Osteoblast (primary cell): ENCODE measurements around the gene PTMS. TPM values are rescaled to one million over a fixed set of nuclear protein-coding genes. Genes with fewer than 3 reads are reported as not detected.

Experiments used
- DNase-seq: peaks from one replicate; pipeline ENCODE4 v3.0.0; 2011; ENCODE audit warnings: low spot score, mixed read lengths; ENCODE audit not compliant: insufficient read length; ENCODE audit errors: missing footprints
- H2AFZ ChIP-seq: 2 replicates; pipeline ENCODE4 v1.6.0; 2011; ENCODE audit warnings: mild to moderate bottlenecking, low read length
- H3K27ac ChIP-seq: 2 replicates; pipeline ENCODE4 v1.5.1; 2011; ENCODE audit warnings: mild to moderate bottlenecking, low read depth, low read length, moderate library complexity
- H3K27me3 ChIP-seq: 2 replicates; pipeline ENCODE4 v1.6.0; 2012; ENCODE audit warnings: mild to moderate bottlenecking, control low read depth, inconsistent platforms, low read length, moderate library complexity; ENCODE audit not compliant: insufficient read depth
- H3K36me3 ChIP-seq: 2 replicates; pipeline ENCODE4 v1.5.1; 2011; ENCODE audit warnings: mild to moderate bottlenecking, low read length, control low read depth, moderate library complexity; ENCODE audit not compliant: insufficient read depth
- H3K4me1 ChIP-seq: 2 replicates; pipeline ENCODE4 v1.5.1; 2011; ENCODE audit warnings: mild to moderate bottlenecking, low read length, control low read depth, moderate library complexity; ENCODE audit not compliant: insufficient read depth
- H3K4me2 ChIP-seq: 2 replicates; pipeline ENCODE4 v1.6.0; 2011; ENCODE audit warnings: mild to moderate bottlenecking, low read length; ENCODE audit not compliant: insufficient read depth
- H3K4me3 ChIP-seq: fragments of 200-600 bp; sonication (generic); 3 replicates; pipeline ENCODE4 v1.5.1; 2012; ENCODE audit warnings: mild to moderate bottlenecking, low read length, inconsistent platforms; ENCODE audit not compliant: insufficient read depth
- H3K79me2 ChIP-seq: 2 replicates; pipeline ENCODE4 v1.6.0; 2012; ENCODE audit warnings: mild to moderate bottlenecking, low read length, control low read depth, inconsistent platforms; ENCODE audit not compliant: insufficient read depth
- H3K9me3 ChIP-seq: 2 replicates; pipeline ENCODE4 v1.5.1; 2011; ENCODE audit warnings: low read depth, low read length, control low read depth
- H4K20me1 ChIP-seq: 2 replicates; pipeline ENCODE4 v1.6.0; 2012; ENCODE audit warnings: mild to moderate bottlenecking, low read length, control low read depth; ENCODE audit not compliant: insufficient read depth
- total RNA-seq: library from RNA; depleted of rRNA; stranded (reverse); fragments of >200 nt; gene quantifications from 2 replicates; pipeline ENCODE4 v1.2.3, GENCODE V29; 2012
- TF ChIP-seq, protein P1 (sequence below): IDR thresholded peaks from 2 replicates; pipeline ENCODE4 v1.5.1; 2011; ENCODE audit warnings: mild to moderate bottlenecking, low read depth, low read length, moderate library complexity; ENCODE audit errors: extremely low read depth

Gene PTMS
- total RNA-seq, 1 donor: 72.7 TPM

DNA sequence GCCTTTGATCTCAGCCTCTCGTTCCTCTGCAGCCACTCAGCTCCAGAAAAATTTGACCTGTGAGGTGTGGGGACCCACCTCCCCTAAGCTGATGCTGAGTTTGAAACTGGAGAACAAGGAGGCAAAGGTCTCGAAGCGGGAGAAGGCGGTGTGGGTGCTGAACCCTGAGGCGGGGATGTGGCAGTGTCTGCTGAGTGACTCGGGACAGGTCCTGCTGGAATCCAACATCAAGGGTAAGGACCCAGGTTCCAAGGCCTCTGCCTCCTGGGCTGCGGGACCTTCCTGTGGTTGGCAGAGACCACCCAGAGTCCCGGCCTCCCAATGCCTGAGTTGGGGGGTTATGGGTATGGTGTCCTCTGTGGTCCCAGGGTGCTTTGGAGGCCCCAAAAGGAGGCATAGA lies 50.9 kb downstream of the PTMS start:
- Histone ChIP-seq H3K79me2 (no peaks in the 10 kb centered on the region), H4K20me1 (peaks cover 6% of the 10 kb centered on the region), H3K4me2 (no peak overlapping the region), H2AFZ (no peak overlapping the region), H3K27ac (no peak overlapping the region), H3K36me3 (no peaks in the 10 kb centered on the region), H3K4me1 (peaks cover 5% of the 10 kb centered on the region), H3K27me3 (peaks cover 6% of the 10 kb centered on the region), H3K4me3 (no peak overlapping the region), H3K9me3 (no peaks in the 10 kb centered on the region)
- DNase-seq: peak; percentile 34
- TF ChIP-seq, protein P1, sequence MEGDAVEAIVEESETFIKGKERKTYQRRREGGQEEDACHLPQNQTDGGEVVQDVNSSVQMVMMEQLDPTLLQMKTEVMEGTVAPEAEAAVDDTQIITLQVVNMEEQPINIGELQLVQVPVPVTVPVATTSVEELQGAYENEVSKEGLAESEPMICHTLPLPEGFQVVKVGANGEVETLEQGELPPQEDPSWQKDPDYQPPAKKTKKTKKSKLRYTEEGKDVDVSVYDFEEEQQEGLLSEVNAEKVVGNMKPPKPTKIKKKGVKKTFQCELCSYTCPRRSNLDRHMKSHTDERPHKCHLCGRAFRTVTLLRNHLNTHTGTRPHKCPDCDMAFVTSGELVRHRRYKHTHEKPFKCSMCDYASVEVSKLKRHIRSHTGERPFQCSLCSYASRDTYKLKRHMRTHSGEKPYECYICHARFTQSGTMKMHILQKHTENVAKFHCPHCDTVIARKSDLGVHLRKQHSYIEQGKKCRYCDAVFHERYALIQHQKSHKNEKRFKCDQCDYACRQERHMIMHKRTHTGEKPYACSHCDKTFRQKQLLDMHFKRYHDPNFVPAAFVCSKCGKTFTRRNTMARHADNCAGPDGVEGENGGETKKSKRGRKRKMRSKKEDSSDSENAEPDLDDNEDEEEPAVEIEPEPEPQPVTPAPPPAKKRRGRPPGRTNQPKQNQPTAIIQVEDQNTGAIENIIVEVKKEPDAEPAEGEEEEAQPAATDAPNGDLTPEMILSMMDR: no peak

DNA sequence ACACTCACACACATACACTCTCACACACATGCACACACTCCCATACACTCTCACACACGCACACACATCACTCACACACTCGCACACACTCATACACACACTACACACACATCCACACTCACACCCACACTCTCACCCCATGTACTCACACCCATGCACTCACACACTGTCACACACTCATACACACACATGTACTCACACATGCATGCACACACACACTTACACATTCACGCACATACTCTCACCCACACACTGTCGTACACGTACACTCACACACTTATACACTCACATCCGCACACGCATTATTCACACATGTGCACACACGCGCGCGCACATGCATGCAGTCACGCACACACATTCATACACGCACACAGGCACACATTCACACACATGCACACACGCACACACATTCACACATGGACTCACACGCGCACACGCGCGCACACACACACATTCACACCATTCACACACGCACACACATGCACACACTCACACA lies 51.5 kb downstream of the PTMS start:
- Histone ChIP-seq H3K27ac (no peak overlapping the region), H3K4me3 (no peak overlapping the region), H4K20me1 (peaks cover 6% of the 10 kb centered on the region), H3K4me1 (peaks cover 5% of the 10 kb centered on the region), H3K36me3 (no peaks in the 10 kb centered on the region), H3K4me2 (no peak overlapping the region), H3K79me2 (no peaks in the 10 kb centered on the region), H3K27me3 (peaks cover 11% of the 10 kb centered on the region), H2AFZ (no peak overlapping the region), H3K9me3 (no peaks in the 10 kb centered on the region)
- TF ChIP-seq, protein P1: no peak
- DNase-seq: no peak

DNA sequence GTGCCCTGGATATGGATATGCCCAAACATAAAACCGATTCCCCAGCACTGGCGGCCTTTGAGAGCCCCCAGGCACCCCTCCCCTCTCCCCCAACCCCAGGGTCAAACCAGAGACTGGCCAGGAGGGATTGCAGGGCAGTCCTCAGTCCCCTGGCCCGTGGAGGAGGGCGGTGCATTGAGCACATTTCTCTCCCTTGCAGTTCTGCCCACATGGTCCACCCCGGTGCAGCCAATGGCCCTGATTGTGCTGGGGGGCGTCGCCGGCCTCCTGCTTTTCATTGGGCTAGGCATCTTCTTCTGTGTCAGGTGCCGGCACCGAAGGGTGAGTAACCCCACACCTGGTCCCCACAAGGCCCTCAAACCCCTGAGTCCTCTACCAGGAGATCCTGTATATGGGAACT lies 52.1 kb downstream of the PTMS start:
- Histone ChIP-seq H3K4me3 (no peak overlapping the region), H3K4me2 (no peak overlapping the region), H3K27ac (no peak overlapping the region), H3K9me3 (no peaks in the 10 kb centered on the region), H3K4me1 (peaks cover 5% of the 10 kb centered on the region), H3K79me2 (no peaks in the 10 kb centered on the region), H3K36me3 (no peaks in the 10 kb centered on the region), H3K27me3 (peaks cover 16% of the 10 kb centered on the region), H4K20me1 (peaks cover 9% of the 10 kb centered on the region), H2AFZ (no peak overlapping the region)
- DNase-seq: peak; percentile 54
- TF ChIP-seq, protein P1: no peak

DNA sequence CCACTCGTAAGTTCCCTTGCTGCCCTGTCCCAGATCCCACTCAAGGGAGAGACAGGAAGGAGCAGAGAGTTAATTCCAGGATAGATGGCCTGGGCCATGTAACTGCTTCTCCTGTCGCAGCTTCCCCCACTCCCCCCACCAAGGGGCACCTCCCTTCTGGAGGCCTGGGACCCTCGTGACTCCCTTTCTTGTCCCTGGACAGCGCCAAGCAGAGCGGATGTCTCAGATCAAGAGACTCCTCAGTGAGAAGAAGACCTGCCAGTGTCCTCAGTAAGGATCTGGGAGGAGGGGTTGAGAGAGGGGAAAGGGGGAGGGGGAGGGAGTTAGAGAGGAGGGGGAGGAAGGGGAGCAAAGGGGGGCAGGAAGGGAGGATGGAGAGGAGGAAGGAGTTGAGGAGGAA lies 52.5 kb downstream of the PTMS start:
- no peaks in the 10 kb centered on the region for H3K9me3 ChIP-seq
- TF ChIP-seq, protein P1: no peak
- H2AFZ ChIP-seq: no peak overlapping the region
- peaks cover 9% of the 10 kb centered on the region for H4K20me1 ChIP-seq
- peaks cover 16% of the 10 kb centered on the region for H3K27me3 ChIP-seq
- no peaks in the 10 kb centered on the region for H3K36me3 ChIP-seq
- no peak overlapping the region for H3K4me3 ChIP-seq
- no peak overlapping the region for H3K27ac ChIP-seq
- peaks cover 5% of the 10 kb centered on the region for H3K4me1 ChIP-seq
- H3K79me2 ChIP-seq: no peaks in the 10 kb centered on the region
- DNase-seq: peak; percentile 71
- no peak overlapping the region for H3K4me2 ChIP-seq
